Fibroblast of lung (primary cell): ENCODE results near the gene TMEM8B. TPM values are rescaled to one million over a fixed set of nuclear protein-coding genes. Genes with fewer than 3 reads are reported as not detected.

Experiments used
- DNase-seq, 2 donors: peaks; one replicate each; pipeline versions ENCODE4 v3.0.0 to v3.0.0-alpha.2; 2010; ENCODE audit warnings: low read depth in 2 of 2
- H2AFZ ChIP-seq: 2 replicates; pipeline ENCODE4 v1.5.1; 2012; ENCODE audit warnings: low read length, control low read depth, inconsistent platforms
- H3K27ac ChIP-seq: 2 replicates; pipeline ENCODE4 v1.5.1; 2011; ENCODE audit warnings: low read length, control low read depth; ENCODE audit not compliant: insufficient read depth
- H3K27me3 ChIP-seq: 2 replicates; pipeline ENCODE4 v1.5.1; 2011; ENCODE audit warnings: mild to moderate bottlenecking, low read length; ENCODE audit not compliant: control insufficient read depth, insufficient read depth
- H3K36me3 ChIP-seq: 2 replicates; pipeline ENCODE4 v1.5.1; 2011; ENCODE audit warnings: low read length; ENCODE audit not compliant: control insufficient read depth, insufficient read depth
- H3K4me1 ChIP-seq: 2 replicates; pipeline ENCODE4 v1.5.1; 2011; ENCODE audit warnings: low read length; ENCODE audit not compliant: control insufficient read depth, insufficient read depth; ENCODE audit errors: extremely low read depth
- H3K4me2 ChIP-seq: 2 replicates; pipeline ENCODE4 v1.5.1; 2011; ENCODE audit warnings: low read length, control low read depth; ENCODE audit not compliant: insufficient read depth; ENCODE audit errors: extremely low read depth
- H3K4me3 ChIP-seq, 4 experiments: fragments of 200-600 bp in 1 of 4; sonication (generic) in 1 of 4; replicated peaks in 1 of 4; 2 replicates each; pipeline ENCODE4 v1.5.1; 2011 to 2016; ENCODE audit warnings: low read length in 4 of 4, low read depth in 3 of 4, mild to moderate bottlenecking in 3 of 4, control low read depth in 2 of 4, inconsistent platforms in 1 of 4, mixed read lengths in 1 of 4; ENCODE audit not compliant: insufficient read depth in 1 of 4; ENCODE audit errors: control extremely low read depth in 1 of 4
- H3K79me2 ChIP-seq: 2 replicates; pipeline ENCODE4 v1.5.1; 2012; ENCODE audit warnings: mild to moderate bottlenecking, low read length, inconsistent platforms; ENCODE audit not compliant: control insufficient read depth, insufficient read depth
- H3K9ac ChIP-seq: 2 replicates; pipeline ENCODE4 v1.5.1; 2011; ENCODE audit warnings: mild to moderate bottlenecking, low read length, control low read depth; ENCODE audit not compliant: insufficient read depth
- H3K9me3 ChIP-seq: 2 replicates; pipeline ENCODE4 v1.5.1; 2012; ENCODE audit warnings: low read depth, low read length; ENCODE audit not compliant: control insufficient read depth, insufficient read depth
- H4K20me1 ChIP-seq: 2 replicates; pipeline ENCODE4 v1.5.1; 2011; ENCODE audit warnings: low read length; ENCODE audit not compliant: control insufficient read depth, insufficient read depth; ENCODE audit errors: extremely low read depth
- EZH2 ChIP-seq: IDR thresholded peaks from 2 replicates; pipeline ENCODE4 v1.5.1; 2012; ENCODE audit warnings: low read length, control low read depth, mild to moderate bottlenecking; ENCODE audit errors: missing control alignments
- polyA plus RNA-seq, 2 donors: library from polyadenylated mRNA; depleted of rRNA in 1 of 2; stranded (reverse) in 1 of 2; unstranded in 1 of 2; fragments of >200 nt; gene quantifications; 2 replicates each; pipeline ENCODE4 v1.2.1, GENCODE V29; 2011 to 2012; ENCODE audit warnings: missing spikeins in 1 of 2
- total RNA-seq: library from RNA; depleted of rRNA; stranded (reverse); fragments of >200 nt; gene quantifications from 2 replicates; pipeline ENCODE4 v1.2.1, GENCODE V29; 2014
- TF ChIP-seq, protein P1 (sequence below), 2 donors: IDR thresholded peaks in 1 of 2; conservative IDR thresholded peaks in 1 of 2; 1 replicate in 1 of 2; 2 replicates in 1 of 2; pipeline ENCODE4 v1.5.1; 2011 to 2012; ENCODE audit warnings: low read length in 2 of 2, control low read depth in 1 of 2, inconsistent platforms in 1 of 2, low read depth in 1 of 2, mild to moderate bottlenecking in 1 of 2

TMEM8B gene
- total and polyA plus RNA-seq, 2 donors (not counting 1 experiment from before 2014, with no cell fraction given): 2.7 to 3.0 TPM

DNA sequence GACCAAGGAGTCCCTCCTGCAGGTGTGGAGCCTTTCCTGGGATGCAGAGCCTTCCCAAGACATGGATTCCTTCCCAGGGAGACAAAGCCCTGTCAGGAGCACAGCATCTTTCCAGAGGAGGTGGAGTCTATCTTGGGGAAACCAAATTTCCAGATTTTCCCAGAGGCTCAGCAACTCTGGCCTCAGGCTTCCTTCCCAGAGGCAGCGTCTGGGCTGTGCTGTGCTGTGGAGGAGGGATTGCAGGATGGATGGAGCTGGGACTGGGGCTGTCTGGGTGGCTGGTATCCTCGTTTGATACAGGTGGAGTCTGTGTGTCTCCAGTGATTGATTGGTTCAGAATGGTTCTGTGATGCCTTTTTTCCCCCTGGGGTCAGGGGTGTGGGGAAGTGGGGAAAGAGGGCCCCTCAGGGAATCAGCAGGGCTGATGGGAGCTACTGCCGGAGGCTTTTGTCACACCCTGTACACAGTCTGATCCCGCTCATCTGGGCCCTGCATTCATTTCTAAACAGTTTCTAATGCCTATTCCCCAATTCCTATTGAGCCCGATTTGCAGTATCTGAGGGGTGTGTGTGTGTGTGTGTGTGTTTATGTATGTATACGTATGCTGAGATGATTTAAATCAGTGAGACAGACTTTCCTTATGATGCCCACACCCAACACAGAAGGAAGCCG is 25.2 kb downstream of the TMEM8B start:
- Histone ChIP-seq H2AFZ (no peak overlapping the region), H3K27me3 (no peaks in the 10 kb centered on the region), H4K20me1 (no peaks in the 10 kb centered on the region), H3K9me3 (no peaks in the 10 kb centered on the region), H3K4me3 (no peak overlapping the region), H3K9ac (no peak overlapping the region), H3K27ac (no peak overlapping the region), H3K4me1 (no peaks in the 10 kb centered on the region), H3K36me3 (no peaks in the 10 kb centered on the region), H3K79me2 (no peaks in the 10 kb centered on the region), H3K4me2 (no peak overlapping the region)
- DNase-seq: no peak
- TF ChIP-seq, protein P1, sequence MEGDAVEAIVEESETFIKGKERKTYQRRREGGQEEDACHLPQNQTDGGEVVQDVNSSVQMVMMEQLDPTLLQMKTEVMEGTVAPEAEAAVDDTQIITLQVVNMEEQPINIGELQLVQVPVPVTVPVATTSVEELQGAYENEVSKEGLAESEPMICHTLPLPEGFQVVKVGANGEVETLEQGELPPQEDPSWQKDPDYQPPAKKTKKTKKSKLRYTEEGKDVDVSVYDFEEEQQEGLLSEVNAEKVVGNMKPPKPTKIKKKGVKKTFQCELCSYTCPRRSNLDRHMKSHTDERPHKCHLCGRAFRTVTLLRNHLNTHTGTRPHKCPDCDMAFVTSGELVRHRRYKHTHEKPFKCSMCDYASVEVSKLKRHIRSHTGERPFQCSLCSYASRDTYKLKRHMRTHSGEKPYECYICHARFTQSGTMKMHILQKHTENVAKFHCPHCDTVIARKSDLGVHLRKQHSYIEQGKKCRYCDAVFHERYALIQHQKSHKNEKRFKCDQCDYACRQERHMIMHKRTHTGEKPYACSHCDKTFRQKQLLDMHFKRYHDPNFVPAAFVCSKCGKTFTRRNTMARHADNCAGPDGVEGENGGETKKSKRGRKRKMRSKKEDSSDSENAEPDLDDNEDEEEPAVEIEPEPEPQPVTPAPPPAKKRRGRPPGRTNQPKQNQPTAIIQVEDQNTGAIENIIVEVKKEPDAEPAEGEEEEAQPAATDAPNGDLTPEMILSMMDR (conservative IDR thresholded peaks at IDR 0.05 in 1 of 2, IDR thresholded peaks at IDR 0.05 in 1 of 2; ENCODE audit: low read depth in 1 of 2, low read length in 2 of 2): no peak

GRCh38 chr9:35856206-35856605 is 27.2 kb downstream of the TMEM8B start:
- no peak for DNase-seq
- H3K9ac ChIP-seq: no peak overlapping the region
- H3K27ac ChIP-seq: no peak overlapping the region
- H3K4me2 ChIP-seq: no peak overlapping the region
- H3K27me3 ChIP-seq: peaks cover 12% of the 10 kb centered on the region
- H3K9me3 ChIP-seq: no peaks in the 10 kb centered on the region
- no peaks in the 10 kb centered on the region for H3K4me1 ChIP-seq
- H2AFZ ChIP-seq: no peak overlapping the region
- no peaks in the 10 kb centered on the region for H3K36me3 ChIP-seq
- TF ChIP-seq, protein P1 (conservative IDR thresholded peaks at IDR 0.05 in 1 of 2, IDR thresholded peaks at IDR 0.05 in 1 of 2; ENCODE audit: low read depth in 1 of 2, low read length in 2 of 2): no peak
- TF ChIP-seq EZH2: no peak
- no peaks in the 10 kb centered on the region for H3K79me2 ChIP-seq
- H4K20me1 ChIP-seq: no peaks in the 10 kb centered on the region
- H3K4me3 ChIP-seq: no peak overlapping the region

GRCh38 chr9:35856882-35857281 is 27.9 kb downstream of the TMEM8B start:
- Histone ChIP-seq H3K27ac (no peak overlapping the region), H4K20me1 (no peaks in the 10 kb centered on the region), H3K27me3 (peaks cover 18% of the 10 kb centered on the region), H3K4me3 (no peak overlapping the region), H3K4me1 (no peaks in the 10 kb centered on the region), H3K9ac (no peak overlapping the region), H3K79me2 (no peaks in the 10 kb centered on the region), H3K4me2 (no peak overlapping the region), H3K36me3 (no peaks in the 10 kb centered on the region), H3K9me3 (no peaks in the 10 kb centered on the region), H2AFZ (no peak overlapping the region)
- no peak for DNase-seq
- no peak for TF ChIP-seq EZH2
- TF ChIP-seq, protein P1 (conservative IDR thresholded peaks at IDR 0.05 in 1 of 2, IDR thresholded peaks at IDR 0.05 in 1 of 2; ENCODE audit: low read depth in 1 of 2, low read length in 2 of 2): no peak
